Activated gamma-delta T cell treated with Interleukin-2 at 50 U/mL for 16 hours (primary cell): Measurements from ENCODE around the gene SAMM50.

ENCODE experiments used
- DNase-seq: peaks from one replicate; pipeline ENCODE4 v3.0.0-alpha.2; 2020

Gene SAMM50

DNA sequence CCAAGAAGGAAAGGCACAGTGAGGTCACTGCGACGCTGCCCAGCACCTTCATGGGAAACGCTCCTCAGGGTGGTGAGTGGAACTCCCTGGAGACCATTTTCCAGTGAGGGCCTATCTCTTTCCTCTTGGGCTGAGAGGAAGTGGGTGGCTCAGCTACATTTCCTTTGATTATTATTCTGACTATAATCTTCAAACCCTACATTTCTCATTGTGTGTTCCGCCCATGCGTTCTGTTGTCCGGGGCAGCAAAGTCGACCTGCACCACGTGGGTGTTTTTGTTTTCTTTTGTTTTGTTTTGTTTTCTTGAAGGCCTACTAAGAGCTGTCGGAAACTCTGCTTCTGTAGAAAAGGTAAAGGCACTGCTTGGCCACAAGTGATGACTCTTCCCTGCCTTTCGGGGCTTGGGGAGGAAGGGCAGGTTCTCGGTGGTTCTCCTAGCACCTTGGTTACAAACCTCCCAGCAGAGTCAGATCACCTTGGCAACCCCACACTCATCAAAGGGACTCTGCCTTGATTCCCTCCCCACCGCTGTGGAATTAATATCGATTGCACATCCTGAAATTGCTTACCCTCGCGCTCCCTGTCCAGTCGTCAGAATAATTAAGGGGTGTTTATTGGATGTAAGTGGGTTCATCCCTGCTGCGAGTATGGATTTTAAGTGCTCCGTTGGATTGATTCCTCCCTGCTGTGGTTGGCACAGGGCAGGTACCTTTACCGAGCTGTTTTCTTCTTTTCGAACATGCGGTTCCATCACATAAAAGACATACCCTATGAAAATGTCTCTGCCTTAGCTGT, 76.1 kb downstream of the SAMM50 start:
- DNase-seq: no peak

GRCh38 chr22:44032126-44032730, 77.0 kb downstream of the SAMM50 start:
- no peak for DNase-seq

- no peak for DNase-seq
These were observed 78.0 kb downstream of the SAMM50 start for GRCh38 chr22:44033287-44033686.

GRCh38 chr22:44033694-44034093, 78.5 kb downstream of the SAMM50 start:
- DNase-seq: no peak

DNA sequence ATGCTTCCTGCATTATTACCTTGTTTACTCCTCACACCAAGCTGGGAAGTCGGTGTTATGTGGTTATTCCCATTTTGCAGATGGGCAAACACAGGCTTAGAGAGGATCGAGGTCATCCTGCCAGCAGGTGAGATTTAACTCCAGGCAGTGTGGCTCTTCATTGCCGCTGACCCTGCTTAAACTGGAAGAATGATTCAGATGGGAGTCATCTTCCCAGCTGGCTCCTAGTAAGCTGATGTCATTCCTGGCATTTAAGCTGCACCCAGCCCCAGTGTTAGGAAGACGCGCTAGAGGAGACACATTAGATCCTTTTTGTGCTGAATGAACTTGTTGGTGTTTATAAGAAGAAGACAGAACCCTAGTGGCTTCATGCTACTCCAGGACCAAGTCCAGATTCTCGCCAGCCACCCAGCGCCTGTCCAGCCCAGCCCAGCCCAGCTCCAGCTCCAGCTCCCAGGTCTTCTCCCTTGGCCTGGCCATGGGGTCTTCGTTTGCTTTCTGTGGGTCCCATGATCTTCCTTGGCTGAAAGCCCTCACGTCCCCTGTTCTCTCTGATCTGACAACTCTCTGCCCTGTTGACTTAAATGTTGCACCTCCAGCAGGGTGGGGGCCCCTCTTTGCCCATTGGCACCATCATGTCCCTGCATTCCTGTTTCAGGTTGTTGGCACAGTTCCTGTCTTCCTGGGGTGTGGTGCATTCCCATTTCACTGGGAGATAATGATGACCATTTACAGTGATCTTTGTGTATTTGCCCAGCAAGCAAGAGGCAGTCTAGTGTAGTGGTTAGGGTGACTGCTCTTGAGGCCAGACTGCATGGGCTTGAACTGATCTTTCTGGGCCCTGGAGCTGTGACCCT, 82.5 kb downstream of the SAMM50 start:
- DNase-seq: no peak

GRCh38 chr22:44039566-44040171, 84.4 kb downstream of the SAMM50 start:
- no peak for DNase-seq

DNA sequence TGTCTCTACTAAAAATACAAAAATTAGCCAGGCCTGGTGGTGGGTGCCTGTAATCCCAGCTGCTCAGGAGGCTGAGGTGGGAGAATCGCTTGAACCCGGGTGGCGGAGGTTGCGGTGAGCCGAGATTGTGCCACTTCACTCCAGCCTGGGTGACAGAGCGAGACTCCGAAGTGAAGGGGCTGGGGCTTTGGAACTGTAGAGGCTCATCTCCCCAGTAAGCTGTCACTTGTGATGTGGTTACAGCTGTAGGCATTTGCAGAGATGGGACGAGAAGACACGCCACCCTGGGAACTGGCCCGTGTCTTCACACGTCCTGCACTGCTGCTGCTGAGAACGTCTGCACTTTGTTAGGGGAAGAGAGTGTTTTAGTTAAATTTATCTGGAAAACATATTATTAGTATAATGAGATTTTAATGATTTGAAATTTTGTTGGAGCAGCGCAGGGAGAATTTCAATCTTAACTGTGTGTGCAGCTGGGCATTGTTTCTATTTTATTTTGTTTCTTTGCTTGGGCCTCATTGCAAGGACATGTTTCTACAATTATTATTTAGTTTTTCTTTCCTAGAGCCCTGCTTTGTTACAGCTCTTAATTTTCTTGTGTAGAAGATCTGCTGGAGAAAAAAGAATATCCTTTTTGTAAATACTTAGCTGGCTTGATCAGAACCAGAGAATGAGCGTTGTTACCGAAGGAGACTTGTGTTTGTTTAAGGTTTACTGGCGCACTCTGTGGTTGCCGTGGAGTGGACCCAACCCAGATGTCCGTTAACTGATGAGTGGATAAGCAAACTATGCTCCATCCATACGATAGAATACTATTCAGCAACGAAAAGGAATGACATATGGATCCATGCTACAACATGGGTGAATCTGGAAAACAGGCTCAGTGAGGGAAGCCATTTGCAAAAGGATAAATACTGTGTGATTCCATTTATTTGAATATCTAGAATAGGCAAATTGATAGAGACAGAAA, 87.3 kb downstream of the SAMM50 start:
- no peak for DNase-seq

GRCh38 chr22:44045145-44045544, 89.9 kb downstream of the SAMM50 start:
- no peak for DNase-seq
